ENCODE results near the gene GSE1. TPM values are rescaled to one million over a fixed set of nuclear protein-coding genes. Genes with fewer than 3 reads are reported as not detected.

GSE1 gene
- total and polyA plus RNA-seq, 2 experiments from 2014 or later: 32.4 to 135 TPM

DNA sequence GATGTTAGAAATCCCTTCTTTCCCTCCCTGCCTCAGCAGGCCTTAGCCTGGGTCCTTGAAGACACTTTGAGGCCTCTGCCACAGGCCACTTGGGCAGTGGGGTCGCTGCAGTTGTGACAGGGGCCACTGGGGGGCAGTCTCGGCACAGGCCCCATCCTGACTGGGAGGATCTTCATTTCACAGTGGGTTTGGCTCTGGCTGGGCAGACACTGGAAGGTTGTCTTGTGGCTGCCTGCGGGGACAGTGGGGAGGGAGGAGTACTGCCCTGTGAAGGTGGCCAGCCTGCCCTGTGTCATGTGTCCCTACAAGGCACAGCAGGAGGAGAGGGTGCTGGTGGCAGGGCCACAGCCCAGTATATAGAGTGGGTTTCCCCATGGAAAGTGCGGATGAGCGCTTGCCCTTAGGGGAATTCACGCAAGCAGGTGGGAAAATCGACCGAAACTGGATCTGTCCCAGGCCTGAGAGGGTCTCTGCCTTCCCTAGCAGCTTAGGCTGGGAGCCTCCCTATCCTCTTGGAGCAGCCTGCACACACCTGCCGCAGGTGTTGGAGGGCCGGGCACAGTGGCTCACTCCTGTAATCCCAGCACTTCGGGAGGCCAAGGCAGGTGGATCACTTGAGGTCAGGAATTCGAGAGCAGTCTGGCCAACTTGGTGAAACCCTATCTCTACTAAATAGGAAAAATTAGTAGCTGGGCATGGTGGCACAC, 46.8 kb downstream of the GSE1 start:
- no peaks in the 10 kb centered on the region for H3K27me3 ChIP-seq (ENCODE audit: insufficient read depth)
- ATAC-seq: peak; percentile 86
- peaks cover 4% of the 10 kb centered on the region; the same call in 1 of the 3 replicates for H3K4me1 Mint-ChIP-seq
- H3K27ac Mint-ChIP-seq: peak overlapping the region; percentile 77
- H3K79me2 ChIP-seq (replicated peaks; ENCODE audit: insufficient read depth): no peaks in the 10 kb centered on the region
- no peak overlapping the region for H3K4me3 Mint-ChIP-seq
- H3K4me1 ChIP-seq (ENCODE audit: insufficient read depth): no peaks in the 10 kb centered on the region
- H4K20me1 ChIP-seq (replicated peaks; ENCODE audit: insufficient read depth): peaks cover 9% of the 10 kb centered on the region; the same call in 1 of the 2 replicates
- TF ChIP-seq, protein P1, sequence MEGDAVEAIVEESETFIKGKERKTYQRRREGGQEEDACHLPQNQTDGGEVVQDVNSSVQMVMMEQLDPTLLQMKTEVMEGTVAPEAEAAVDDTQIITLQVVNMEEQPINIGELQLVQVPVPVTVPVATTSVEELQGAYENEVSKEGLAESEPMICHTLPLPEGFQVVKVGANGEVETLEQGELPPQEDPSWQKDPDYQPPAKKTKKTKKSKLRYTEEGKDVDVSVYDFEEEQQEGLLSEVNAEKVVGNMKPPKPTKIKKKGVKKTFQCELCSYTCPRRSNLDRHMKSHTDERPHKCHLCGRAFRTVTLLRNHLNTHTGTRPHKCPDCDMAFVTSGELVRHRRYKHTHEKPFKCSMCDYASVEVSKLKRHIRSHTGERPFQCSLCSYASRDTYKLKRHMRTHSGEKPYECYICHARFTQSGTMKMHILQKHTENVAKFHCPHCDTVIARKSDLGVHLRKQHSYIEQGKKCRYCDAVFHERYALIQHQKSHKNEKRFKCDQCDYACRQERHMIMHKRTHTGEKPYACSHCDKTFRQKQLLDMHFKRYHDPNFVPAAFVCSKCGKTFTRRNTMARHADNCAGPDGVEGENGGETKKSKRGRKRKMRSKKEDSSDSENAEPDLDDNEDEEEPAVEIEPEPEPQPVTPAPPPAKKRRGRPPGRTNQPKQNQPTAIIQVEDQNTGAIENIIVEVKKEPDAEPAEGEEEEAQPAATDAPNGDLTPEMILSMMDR (conservative IDR thresholded peaks at IDR 0.05; ENCODE audit: low read depth in 2 of 2): peak; percentile 91 to 97
- TF ChIP-seq NANOG (IDR thresholded peaks at IDR 0.05; ENCODE audit: borderline replicate concordance) (no peak), POLR2AphosphoS5 (IDR thresholded peaks at IDR 0.05; ENCODE audit: low read depth) (peak; percentile 34; the same call in 1 of the 2 replicates)
- peaks cover 20% of the 10 kb centered on the region; the same call in 1 of the 2 replicates for H3K36me3 ChIP-seq (ENCODE audit: insufficient read depth)
- 0 out of 2 replicates have a peak overlapping the region, but pooled peaks have one; percentile 76 for H3K27ac ChIP-seq (ENCODE audit: low read depth)
- H3K9me3 Mint-ChIP-seq: no peaks in the 10 kb centered on the region; the same call in 2 of the 3 replicates
- peaks cover 28% of the 10 kb centered on the region for H3F3A ChIP-seq (replicated peaks; ENCODE audit: low read depth)
- H3K4me2 ChIP-seq: no peak overlapping the region
- peak; percentile 81 for DNase-seq (ENCODE audit: low spot score)
- H3K4me3 ChIP-seq: no peak overlapping the region
- peaks cover 90% of the 10 kb centered on the region for H3K36me3 Mint-ChIP-seq (ENCODE audit: low read depth)
- H2AFZ ChIP-seq: no peak overlapping the region
- H3K9me2 ChIP-seq (ENCODE audit: insufficient read depth): no peaks in the 10 kb centered on the region
- H3K27me3 Mint-ChIP-seq (ENCODE audit: insufficient read depth, low read depth, poor library complexity): peaks cover 22% of the 10 kb centered on the region

DNA sequence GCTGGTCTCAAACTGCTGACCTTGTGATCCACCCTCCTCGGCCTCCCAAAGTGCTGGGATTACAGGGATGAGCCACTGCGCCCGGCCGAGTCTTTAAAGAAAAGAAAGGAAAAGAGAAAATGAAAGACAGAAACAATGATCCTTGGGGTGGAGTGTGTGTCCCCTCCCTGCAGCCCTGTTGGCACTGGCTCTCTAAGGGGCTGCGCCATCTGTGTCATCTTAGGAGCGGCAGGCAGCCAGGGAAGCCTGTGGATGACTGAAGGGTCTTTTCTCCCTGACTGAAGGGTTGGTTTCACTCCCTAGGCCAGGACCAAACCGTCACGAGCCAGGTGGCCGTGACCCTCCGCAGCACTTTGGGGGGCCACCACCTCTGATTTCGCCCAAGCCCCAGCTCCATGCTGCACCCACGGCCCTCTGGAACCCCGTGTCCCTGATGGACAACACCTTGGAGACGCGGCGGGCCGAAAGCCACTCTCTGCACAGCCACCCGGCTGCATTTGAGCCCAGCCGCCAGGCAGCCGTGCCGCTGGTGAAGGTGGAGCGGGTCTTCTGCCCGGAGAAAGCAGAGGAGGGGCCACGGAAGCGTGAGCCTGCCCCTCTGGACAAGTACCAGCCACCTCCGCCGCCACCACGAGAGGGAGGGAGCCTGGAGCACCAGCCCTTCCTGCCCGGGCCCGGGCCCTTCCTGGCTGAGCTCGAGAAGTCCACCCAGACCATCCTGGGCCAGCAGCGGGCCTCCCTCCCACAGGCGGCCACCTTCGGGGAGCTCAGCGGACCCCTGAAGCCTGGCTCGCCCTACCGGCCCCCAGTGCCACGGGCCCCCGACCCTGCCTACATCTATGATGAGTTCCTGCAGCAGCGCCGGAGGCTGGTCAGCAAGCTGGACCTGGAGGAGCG, 48.0 kb downstream of the GSE1 start:
- ATAC-seq (no peak), DNase-seq (ENCODE audit: low spot score) (no peak)
- Histone ChIP-seq H3F3A (replicated peaks; ENCODE audit: low read depth) (peaks cover 23% of the 10 kb centered on the region), H3K27me3 (ENCODE audit: insufficient read depth) (no peaks in the 10 kb centered on the region), H3K36me3 (ENCODE audit: insufficient read depth) (peaks cover 26% of the 10 kb centered on the region), H2AFZ (no peak overlapping the region), H3K4me3 (no peak overlapping the region), H3K27ac (ENCODE audit: low read depth) (peak overlapping the region; percentile 74; the same call in 1 of the 2 replicates), H3K79me2 (replicated peaks; ENCODE audit: insufficient read depth) (no peaks in the 10 kb centered on the region), H3K4me2 (no peak overlapping the region), H3K9me2 (ENCODE audit: insufficient read depth) (no peaks in the 10 kb centered on the region), H4K20me1 (replicated peaks; ENCODE audit: insufficient read depth) (peaks cover 9% of the 10 kb centered on the region), H3K4me1 (ENCODE audit: insufficient read depth) (no peaks in the 10 kb centered on the region)
- Mint-ChIP-seq H3K4me1 (peaks cover 4% of the 10 kb centered on the region; the same call in 1 of the 3 replicates), H3K36me3 (ENCODE audit: low read depth) (peaks cover 91% of the 10 kb centered on the region), H3K9me3 (no peaks in the 10 kb centered on the region; the same call in 2 of the 3 replicates), H3K27ac (no peak overlapping the region), H3K4me3 (no peak overlapping the region), H3K27me3 (ENCODE audit: insufficient read depth, low read depth, poor library complexity) (peaks cover 27% of the 10 kb centered on the region)
- no peak for TF ChIP-seq POLR2AphosphoS5 (IDR thresholded peaks at IDR 0.05; ENCODE audit: low read depth)
- no peak for TF ChIP-seq EZH2phosphoT487 (IDR thresholded peaks at IDR 0.05; ENCODE audit: unreplicated experiment)
- TF ChIP-seq JUNB (IDR thresholded peaks at IDR 0.05; ENCODE audit: unreplicated experiment): no peak
- TF ChIP-seq, protein P1 (conservative IDR thresholded peaks at IDR 0.05; ENCODE audit: low read depth in 2 of 2): no peak
- no peak for TF ChIP-seq NANOG (IDR thresholded peaks at IDR 0.05; ENCODE audit: borderline replicate concordance)
- TF ChIP-seq EZH2 (IDR thresholded peaks at IDR 0.05; ENCODE audit: low read depth, unreplicated experiment): no peak
- TF ChIP-seq STAT1 (IDR thresholded peaks at IDR 0.05; ENCODE audit: unreplicated experiment): no peak
- no peak for TF ChIP-seq CREB1 (CRISPR knock-in tag; IDR thresholded peaks at IDR 0.05; ENCODE audit: low read depth)
- TF ChIP-seq, protein P2, sequence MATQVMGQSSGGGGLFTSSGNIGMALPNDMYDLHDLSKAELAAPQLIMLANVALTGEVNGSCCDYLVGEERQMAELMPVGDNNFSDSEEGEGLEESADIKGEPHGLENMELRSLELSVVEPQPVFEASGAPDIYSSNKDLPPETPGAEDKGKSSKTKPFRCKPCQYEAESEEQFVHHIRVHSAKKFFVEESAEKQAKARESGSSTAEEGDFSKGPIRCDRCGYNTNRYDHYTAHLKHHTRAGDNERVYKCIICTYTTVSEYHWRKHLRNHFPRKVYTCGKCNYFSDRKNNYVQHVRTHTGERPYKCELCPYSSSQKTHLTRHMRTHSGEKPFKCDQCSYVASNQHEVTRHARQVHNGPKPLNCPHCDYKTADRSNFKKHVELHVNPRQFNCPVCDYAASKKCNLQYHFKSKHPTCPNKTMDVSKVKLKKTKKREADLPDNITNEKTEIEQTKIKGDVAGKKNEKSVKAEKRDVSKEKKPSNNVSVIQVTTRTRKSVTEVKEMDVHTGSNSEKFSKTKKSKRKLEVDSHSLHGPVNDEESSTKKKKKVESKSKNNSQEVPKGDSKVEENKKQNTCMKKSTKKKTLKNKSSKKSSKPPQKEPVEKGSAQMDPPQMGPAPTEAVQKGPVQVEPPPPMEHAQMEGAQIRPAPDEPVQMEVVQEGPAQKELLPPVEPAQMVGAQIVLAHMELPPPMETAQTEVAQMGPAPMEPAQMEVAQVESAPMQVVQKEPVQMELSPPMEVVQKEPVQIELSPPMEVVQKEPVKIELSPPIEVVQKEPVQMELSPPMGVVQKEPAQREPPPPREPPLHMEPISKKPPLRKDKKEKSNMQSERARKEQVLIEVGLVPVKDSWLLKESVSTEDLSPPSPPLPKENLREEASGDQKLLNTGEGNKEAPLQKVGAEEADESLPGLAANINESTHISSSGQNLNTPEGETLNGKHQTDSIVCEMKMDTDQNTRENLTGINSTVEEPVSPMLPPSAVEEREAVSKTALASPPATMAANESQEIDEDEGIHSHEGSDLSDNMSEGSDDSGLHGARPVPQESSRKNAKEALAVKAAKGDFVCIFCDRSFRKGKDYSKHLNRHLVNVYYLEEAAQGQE (IDR thresholded peaks at IDR 0.05; ENCODE audit: unreplicated experiment): no peak
- TF ChIP-seq ZNF331 (CRISPR knock-in tag; IDR thresholded peaks at IDR 0.05; ENCODE audit: low read depth): no peak
